Stimulated activated CD4-positive, alpha-beta T cell treated with anti-CD3 and anti-CD28 coated beads, Interleukin-4, amount 100 ng/mL, for 48 hours (primary cell): Measurements from ENCODE around the gene FCHSD2.

Experiments used
- DNase-seq, 2 donors: peaks; one replicate each; pipeline ENCODE4 v3.0.0-alpha.2; 2020; ENCODE audit warnings: low read depth in 2 of 2

FCHSD2 gene

DNA sequence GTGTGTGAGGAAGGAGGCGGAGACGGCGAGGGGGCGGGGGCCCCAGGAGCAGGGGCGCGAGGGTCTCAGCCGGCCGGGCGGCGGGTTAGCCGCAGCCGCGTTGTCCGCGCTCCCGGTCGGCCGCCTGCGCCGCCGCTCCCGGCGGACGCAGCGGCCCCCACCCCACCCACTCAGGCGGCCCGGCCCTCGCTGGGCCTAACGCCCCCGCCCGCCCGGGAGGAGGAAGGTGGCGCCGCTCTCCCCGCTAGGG lies at the start of gene FCHSD2:
TSS of gene FCHSD2 (minus strand) at position 191 of the 250 bp plus-strand sequence. CDS start 441 bp downstream, outside the sequence.
- DNase-seq: no peak

DNA sequence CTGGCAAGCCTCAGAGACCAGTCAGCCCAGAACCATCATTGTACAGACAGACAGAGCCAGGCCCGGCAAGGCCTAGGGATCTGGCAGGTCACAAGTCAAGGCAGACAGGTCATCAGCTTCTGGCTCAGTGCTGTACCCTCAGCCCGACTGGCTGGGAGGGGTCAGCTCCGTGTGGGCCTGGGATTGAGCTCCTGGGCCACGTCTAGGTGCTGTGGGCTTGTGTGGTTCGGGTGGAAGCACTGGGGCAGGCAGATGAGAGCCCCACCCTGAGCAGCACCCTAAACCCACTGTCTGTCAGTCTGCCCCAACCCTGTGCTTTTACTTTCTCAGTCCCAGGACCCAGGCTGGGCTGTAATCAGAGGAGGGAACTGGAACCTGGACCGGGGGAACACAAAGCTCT lies 49.0 kb upstream of the FCHSD2 start:
- no peak for DNase-seq

DNA sequence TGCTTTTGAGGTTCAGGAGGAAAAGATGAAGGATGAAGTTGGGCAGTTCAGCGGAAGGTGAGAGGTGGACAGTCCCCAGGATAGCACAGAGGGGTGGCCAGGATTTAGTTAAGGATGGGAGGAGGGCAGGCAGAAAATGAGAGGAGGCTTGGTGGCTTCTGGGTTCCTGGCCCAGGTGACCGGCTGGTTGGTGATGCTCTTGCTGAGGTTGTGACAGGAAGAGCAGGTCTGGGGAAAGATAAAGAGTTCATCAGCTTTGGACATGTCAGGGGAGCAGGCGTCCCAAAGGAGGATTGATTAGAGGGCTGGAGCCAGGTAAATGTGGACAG lies 48.4 kb upstream of the FCHSD2 start:
- DNase-seq: no peak

DNA sequence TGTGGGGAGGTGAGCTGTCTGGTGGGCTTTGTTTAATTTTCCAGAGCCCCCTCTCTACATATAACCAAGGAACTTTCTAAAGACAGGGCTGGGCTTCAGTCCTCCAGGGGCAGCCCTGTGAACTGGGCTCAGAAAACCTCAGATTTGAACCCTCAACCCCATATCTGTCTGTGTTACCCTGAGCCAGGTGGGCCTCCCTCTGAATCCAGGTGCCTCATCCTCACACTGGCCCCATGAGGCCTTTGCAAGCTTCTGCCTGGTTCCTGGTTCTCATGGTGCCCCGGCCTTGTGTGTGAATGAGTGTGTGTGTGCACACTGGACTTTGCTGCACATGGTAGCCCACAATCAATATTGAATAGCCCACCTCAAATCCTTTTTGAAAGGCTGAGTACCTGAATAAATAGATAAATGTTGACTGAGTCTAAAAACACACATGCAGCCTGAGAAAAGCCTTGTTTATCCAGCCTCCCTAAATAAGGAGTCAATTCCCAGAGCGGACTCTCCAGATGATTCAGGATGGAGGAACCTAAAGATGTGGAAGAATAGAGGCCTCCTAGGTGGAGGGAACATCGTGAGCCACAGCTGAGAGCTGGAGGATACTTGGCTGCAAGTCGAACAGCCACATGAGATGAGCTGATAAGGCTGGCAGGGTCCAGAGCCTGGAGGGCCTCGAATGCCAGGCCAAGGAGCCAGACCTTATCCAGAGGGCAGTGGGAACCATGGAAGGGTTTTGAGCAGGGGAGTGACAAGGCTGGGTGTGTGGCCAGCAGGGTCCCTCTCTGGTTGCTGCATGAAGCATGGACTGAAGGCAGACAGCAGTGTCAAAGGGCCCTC lies 47.8 kb upstream of the FCHSD2 start:
- no peak for DNase-seq

DNA sequence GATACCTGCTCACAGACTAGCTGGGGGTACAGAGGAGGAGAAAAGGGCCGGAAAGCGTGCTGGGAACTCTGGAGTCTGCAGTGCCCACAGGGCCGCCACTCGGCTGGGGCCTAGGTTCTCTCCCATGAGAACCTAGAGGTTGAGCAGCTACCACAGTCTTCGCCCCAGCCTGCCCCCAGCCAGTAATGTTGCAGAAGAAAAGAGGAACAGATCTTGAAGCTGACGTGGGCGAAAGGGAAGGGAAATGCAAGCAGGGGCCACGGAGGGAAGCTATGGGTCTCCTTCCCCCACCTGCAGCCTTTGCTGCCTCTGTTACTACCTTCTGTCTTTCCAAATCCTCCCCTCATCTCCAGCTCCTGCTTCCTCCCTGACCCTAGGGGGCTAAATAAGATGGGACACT lies 47.2 kb upstream of the FCHSD2 start:
- DNase-seq: no peak

DNA sequence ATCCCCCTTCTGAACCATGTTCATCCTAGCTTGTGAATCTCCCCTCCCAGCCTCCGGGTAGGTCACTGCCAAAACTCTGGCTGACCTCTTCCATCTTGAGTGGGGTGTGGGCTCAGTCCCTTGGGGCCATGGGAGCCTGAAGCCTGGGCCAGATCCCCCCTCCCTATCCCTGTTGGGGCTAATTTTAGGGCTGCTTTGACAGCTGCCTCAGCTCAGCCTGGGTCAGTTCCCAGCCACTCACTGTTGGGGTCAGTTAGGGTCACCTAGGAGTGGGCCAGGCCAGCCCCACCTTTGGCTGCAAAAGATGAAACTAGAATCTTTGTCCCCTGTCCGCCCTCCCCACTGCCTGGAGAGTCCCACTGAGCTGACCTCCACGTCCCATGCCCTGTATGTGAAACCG lies 46.2 kb upstream of the FCHSD2 start:
- no peak for DNase-seq

DNA sequence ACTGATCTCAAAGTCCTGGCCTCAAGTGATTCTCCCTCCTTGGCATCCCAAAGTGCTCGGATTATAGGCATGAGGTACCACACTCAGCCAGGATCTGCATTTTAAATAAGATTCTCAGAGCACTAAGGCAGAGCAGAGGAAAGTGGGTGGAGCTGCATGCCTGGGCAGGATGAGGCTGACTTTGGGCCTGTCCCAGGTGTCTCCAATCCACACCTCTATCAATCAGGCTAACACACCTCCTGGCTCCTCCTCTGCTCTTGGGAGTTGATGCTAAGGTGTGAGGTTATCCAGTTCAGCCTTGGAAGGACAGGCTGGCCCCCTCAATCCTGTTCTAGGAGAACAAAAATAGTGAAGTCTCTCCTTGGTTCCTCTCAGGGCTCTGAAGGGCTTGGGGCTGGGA lies 45.7 kb upstream of the FCHSD2 start:
- no peak for DNase-seq

DNA sequence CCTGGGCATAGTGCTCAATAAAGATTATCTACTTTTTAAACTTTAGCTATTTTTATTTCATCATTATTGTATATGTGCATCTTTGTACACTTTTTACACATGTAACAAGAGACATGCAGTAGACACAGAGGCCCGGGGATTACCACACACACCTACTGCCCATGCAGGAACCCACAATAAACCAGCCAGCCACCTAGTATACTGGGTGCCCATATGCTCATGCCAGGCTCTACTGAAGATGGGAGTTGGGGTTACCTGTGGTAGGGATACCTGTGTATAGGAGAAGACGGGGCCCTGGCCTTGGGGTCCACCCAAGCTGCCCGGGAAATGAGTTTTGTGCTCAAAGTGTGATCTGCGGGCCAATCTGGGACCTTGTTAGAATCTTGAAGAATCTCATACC lies 44.8 kb upstream of the FCHSD2 start:
- DNase-seq: no peak

DNA sequence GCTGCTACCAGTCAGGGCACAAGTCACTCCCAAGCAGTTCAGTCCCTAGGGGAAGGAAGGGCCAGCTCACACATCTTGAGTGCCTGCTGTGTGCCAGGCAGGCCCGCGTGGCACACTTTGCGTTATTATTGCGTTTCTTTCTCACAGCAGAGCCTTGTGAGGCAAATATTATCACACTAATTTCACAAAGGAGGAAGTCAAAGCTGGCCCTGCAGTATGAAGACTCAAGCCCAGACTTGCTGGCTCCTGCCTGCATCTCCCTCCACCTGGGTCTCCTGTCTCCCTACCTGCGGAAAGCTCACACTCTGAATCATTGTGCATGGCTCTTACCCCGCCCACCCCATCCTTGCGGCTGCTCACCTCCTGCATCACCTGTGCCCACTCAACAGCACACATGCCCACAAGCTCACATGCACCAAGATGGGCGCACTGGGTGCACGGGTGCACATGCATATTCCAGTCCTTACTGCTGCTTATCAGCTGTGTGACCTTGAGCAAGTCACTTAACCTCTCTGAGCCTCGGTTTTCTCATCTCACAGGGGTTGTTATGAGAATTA lies 44.3 kb upstream of the FCHSD2 start:
- no peak for DNase-seq

DNA sequence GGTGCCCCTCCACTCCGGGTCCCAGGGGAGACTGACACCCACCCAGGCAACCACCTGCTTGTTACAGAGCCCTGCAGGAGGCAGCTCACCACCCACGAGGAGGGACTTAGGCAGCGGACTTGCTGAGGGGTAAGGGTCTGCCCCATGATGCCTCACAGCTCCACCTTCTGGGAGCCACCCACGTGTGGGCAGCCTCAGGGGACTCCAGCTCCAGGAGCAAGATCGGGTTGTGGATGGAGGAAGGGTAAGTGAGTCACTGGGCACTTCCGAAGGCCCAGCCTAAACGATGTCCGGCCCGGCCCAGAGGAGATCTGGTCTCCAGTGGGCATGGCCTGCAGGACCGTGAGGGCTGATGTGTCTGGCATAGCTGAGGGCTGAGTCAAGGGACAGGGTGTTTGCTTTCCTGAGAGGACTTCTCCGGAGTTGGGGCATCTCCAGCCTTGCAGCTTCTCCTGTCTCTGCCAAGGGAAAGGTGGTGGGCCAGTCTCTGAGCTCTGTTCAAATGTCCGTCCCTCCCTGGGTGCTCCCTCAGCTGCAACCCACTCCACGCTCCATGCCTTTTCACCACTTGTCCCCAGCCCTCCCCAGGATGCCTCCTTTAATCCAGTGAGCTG lies 43.7 kb upstream of the FCHSD2 start:
- no peak for DNase-seq

DNA sequence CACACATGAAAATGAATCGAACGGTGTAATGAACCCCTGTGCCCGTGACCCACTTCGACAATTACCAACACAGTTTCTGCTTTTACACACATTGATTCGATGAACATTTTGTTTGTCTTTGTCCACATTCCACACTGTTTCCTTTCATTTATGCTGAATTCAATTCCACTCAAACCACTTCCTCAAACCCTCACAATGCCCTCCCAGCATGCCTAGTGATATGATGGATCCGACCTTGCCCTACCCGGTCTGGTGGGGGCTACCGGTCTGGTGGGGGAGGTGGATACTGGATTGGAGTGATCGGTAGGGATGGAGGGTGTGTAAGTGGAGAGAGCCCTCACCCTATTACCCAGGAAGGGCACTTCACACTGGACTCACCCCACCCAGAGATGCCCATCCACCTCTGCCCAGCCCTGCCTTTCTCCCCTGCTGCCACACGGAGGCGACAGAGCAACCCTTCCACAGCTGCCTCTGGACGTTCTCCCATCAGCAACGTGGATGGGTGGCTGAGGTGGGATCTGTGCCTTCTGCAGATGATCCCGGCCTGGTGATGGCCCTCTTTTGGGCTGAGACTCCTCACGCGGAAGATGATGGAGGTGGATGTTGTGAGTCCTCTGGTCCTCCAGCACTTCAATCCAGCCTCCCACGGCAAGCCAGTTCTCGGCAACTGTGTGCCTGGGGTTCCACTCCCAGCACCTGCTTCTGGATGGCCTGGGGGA lies 43.0 kb upstream of the FCHSD2 start:
- peak; percentile 46 to 49 for DNase-seq

DNA sequence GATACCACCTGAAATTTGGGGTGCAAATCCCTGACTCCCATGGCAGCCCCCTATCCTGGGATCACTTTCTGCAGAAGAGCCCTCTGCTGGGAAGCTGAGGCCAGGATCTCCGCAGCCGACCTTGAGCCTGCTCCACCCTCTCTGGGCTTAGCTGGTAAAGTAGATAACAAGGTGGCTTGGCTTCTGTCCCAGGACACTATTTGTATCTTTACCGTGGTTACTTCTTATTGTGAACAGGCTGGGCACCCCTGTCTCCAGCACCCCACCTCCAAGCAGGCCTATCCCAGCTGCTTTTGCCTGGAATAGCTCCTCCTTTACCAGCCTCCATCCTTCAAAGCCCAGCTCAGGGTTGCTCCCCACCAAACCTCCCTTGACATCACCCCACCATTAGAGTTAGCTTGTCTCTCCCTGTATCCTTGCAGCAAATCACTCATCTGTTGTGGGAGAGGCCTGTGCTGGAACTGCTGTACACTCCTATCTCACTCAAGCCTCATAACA lies 40.8 kb upstream of the FCHSD2 start:
- DNase-seq: no peak

DNA sequence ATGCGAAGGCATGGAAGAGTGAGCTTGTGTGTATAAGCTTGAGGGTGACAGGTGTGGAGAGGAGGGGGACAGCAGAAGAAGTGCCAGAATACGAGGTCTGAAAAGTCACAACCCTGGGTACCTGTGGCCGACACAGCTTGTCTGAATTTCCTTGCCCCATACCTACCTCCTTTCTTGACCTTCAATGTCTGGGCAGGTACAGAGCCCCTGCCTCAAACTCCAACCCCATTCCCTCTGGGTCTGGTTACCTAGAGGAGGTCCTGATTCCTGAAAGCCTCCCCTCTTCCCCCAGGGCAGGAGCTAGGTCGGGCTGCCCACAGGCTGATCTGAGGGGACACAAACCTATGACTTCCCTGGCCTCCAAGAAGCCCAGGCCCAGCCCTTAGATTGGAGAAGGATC lies 36.6 kb upstream of the FCHSD2 start:
- no peak for DNase-seq

DNA sequence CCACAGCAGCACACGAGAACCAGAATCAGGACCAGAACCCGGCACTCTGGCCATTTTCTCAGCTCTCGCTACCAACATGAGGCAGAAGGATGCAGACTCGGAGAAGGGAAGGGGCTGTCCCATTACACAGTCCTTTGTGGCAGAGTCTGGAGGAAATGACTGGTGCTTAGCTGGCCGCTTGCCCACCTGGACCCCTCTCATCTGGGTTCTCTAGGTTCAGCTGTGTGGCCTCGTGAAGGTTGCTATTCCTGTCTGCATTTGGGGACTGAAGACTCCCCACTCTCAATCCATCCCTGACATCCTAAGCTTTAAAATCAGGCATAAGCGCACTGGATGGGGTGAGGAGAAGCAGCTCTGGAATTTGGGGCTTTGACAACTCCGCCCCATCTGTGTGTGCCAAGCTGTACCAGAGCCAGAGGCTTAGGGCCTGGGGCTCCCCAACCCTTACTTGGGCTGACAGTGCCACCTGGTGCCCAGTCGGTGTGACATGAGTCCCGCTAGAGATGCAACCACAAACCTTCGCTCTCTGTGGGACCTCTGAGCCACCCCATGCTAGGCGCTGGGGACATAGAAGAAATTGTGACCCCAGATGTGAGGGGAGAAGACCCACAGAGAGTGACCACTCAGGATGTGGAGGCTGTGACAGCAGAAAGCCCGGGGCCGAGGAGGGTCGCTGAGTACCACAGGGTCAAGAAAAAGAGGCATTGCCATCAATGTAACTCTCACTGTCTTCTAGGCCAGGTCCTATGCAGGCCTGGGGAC lies 35.8 kb upstream of the FCHSD2 start:
- peak; percentile 65 to 67 for DNase-seq

DNA sequence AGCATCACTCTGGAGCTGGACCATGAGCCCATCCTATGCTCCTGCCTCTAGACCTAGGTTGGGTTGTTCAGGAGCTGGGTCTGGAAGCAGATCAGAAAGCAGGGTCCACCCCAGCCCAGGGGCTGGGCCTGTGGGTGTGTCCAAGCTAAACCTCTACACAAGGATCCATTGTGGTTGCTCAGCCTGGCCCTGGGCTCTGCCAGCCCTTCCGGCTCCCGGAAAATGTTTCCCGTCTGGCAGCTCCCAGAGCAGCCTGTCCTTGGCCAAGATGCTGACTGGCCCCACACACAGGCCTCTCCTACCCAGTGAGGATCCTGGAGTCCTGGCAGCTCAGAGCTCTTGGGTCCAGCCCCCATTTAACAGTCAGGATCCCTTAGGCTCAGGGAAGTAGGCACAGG lies 35.3 kb upstream of the FCHSD2 start:
- DNase-seq: no peak

DNA sequence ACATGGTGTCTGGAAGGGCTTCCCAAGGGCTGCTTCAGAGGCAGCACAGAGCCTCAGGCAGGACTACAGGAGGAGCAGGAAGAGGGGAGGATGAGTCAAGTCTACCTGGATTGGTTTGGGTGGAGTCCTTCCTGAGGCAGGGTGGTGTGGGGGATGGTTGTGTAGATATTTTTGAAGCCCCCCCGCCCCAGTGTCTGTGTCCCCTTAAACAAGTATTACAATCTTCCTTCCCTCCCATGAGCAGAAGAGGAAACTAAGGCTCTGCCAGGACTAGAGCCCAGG lies 34.7 kb upstream of the FCHSD2 start:
- DNase-seq: no peak

DNA sequence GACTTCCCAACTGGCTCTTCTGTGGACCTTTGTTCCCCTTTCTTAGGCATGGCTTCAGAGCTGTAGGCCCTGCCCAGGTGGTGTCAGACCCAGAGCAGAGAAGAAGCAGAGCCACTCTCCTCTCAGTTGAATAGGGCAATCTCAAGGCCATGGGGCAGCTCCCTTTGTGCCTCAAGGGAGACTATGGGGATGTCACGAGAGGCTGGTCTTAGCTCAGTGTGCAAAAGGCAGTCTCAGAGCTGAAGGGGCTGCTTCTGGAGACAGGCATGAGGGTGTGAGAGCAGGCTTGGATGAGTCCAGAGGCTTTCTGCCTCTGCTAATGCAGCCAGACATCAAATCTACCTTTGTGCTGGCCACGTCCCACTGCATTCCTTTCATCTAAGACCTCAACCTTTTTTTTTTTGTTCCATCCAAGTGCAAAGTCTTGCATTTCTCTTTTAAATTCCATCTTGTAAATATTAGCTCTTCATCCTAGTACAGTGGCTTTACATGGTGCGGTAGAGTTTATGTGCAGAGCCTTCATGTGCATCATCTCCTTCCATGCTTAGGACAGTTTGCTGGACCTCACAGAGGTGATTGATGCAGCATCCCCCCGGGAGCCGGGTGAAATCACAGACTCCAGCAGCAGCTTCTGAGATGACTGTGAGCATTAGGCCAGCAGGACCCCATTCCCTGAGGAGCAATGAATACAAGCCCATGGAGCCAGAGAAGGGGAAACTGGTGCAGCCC lies 34.2 kb upstream of the FCHSD2 start:
- DNase-seq: no peak

DNA sequence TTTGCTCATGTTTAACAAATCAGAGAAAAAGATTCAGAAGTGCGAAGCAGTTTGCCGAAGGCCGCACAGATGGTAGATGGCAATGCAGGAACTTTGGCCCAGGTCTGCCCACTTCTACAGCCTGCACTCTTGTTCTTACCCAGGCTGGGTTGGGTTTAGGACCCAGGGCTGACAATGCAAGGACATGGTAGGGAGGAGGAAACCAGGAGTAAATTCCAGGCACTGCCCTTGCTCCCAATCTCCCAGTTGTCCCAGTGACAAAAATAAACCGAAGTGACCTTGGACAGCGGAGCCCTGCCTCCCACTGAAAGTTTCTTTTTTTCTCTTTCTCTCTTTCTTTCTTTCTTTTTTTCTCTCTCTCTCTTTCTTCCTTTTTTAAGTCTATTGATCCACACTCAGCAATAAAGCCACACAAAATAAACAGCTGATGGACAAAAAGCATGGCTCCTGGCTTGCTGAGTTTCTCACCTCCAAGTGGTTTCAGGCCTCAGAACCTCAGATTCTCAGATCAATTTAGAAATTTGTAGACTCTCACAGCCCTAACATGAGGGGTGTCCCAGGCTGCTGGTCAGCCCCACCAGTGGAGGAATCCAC lies 33.5 kb upstream of the FCHSD2 start:
- no peak for DNase-seq

DNA sequence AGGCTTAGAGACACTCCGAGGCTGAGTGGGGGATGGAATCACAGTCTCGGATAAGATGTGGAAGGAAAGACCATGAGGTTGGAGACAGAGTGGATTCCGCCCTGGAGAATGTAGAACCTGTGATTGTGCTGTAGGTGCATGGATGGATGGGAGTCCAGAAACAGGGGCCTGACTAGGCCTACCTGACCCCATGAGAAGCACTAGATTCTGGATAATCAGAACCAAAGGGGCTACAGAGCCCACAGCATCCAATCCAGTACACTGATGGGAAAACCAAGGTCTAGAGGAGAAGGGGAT lies 32.3 kb upstream of the FCHSD2 start:
- DNase-seq: no peak

DNA sequence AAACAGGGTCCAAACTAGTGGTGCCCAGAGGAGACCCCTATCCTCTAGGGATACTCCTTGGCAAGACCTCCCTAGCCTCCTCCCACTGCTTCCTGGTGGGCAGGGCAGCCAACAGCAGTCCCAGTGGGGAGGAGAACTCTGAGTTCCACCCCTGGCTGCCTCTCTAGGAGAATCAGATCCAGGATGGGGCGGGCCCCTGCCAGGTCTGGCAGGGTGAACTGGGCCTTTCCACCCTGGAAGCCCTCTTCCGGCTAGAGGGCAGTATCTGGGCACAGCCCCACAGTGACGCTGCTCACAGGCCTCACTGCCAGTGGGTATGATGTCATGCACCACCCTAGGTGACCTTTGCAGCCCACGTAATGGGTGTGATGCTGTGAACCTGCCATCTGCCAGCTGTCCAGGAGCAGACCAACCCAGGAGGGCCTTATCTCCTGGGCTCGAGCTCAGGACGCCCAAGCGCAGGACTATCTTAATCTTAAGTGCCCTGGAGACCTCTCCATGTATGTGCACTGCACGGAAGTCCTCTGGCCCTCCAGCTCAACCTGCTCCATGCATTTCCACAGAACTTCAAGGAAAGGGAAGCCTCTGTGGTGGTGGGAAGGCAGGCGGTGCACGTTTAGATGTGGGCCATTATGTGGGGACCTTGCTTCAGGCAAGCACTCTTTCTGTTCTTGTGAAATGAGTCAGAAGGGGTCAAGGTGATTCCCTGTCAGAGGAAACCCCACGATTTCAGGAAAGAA lies 31.8 kb upstream of the FCHSD2 start:
- DNase-seq: no peak
